ENCODE data around the gene INTS1.

Gene INTS1

GRCh38 chr7:1459920-1460820 lies 44.0 kb downstream of the INTS1 start:
- DNase-seq, result peak in 1 of 2 donors; percentile 45

- DNase-seq, result peak; percentile 99 to 100
Measured at GRCh38 chr7:1459512-1459892, 44.7 kb downstream of the INTS1 start.

- peak in 1 of 2 donors; percentile 27 for DNase-seq
Measured at GRCh38 chr7:1458683-1459511, 45.3 kb downstream of the INTS1 start, which contains the start of gene MICALL2. TSS of gene MICALL2 (minus strand) at chr7:1459470. CDS start at chr7:1459326, 144 bp downstream.

GRCh38 chr7:1457949-1458682 lies 46.1 kb downstream of the INTS1 start:
- DNase-seq, result no peak

- DNase-seq, result no peak
Measured at GRCh38 chr7:1457059-1457948, 46.9 kb downstream of the INTS1 start.

- DNase-seq, result no peak
Measured at GRCh38 chr7:1455955-1456354, 48.2 kb downstream of the INTS1 start.

GRCh38 chr7:1455241-1455939 lies 48.8 kb downstream of the INTS1 start:
- no peak for DNase-seq

GRCh38 chr7:1454542-1454941 lies 49.6 kb downstream of the INTS1 start:
- DNase-seq, result peak; percentile 5 to 37

GRCh38 chr7:1452205-1452604 lies 52.0 kb downstream of the INTS1 start:
- no peak for DNase-seq

- no peak for DNase-seq
Measured at GRCh38 chr7:1450987-1451386, 53.2 kb downstream of the INTS1 start.

GRCh38 chr7:1450431-1450830 lies 53.8 kb downstream of the INTS1 start:
- no peak for DNase-seq

GRCh38 chr7:1449951-1450350 lies 54.2 kb downstream of the INTS1 start:
- DNase-seq, result no peak

- no peak for DNase-seq
Measured at GRCh38 chr7:1449501-1449900, 54.7 kb downstream of the INTS1 start.

- DNase-seq, result no peak
Measured at GRCh38 chr7:1448958-1449357, 55.2 kb downstream of the INTS1 start.

- peak; percentile 70 to 77 for DNase-seq
Measured at GRCh38 chr7:1447551-1448244, 56.5 kb downstream of the INTS1 start.

- no peak for DNase-seq
Measured at GRCh38 chr7:1447112-1447511, 57.1 kb downstream of the INTS1 start.

- no peak for DNase-seq
Measured at GRCh38 chr7:1446620-1447032, 57.6 kb downstream of the INTS1 start.

GRCh38 chr7:1446026-1446425 lies 58.2 kb downstream of the INTS1 start:
- DNase-seq, result peak; percentile 73 to 91

GRCh38 chr7:1445341-1445740 lies 58.8 kb downstream of the INTS1 start:
- DNase-seq, result no peak

GRCh38 chr7:1444925-1445322 lies 59.3 kb downstream of the INTS1 start:
- DNase-seq, result no peak
